GM12878 (cell line): ENCODE data around the gene PSMB9. TPM values are rescaled to one million over a fixed set of nuclear protein-coding genes. Genes with fewer than 3 reads are reported as not detected.
A peak's percentile ranks its signal among the peaks of the same experiment; 100 is the strongest.

Experiments used
- ASH2L ChIP-seq: fragments of 300-600, 200-600 bp; sonication (generic); IDR thresholded peaks from 2 replicates; pipeline ENCODE4 v1.6.1; 2017; ENCODE audit warnings: low read depth, mild to moderate bottlenecking, borderline replicate concordance
- ATF7 ChIP-seq: fragments of 450-650 bp; IDR thresholded peaks from 2 replicates; pipeline ENCODE4 v1.6.1; 2016; ENCODE audit warnings: low read depth, mild to moderate bottlenecking
- BMI1 ChIP-seq: fragments of 450-650 bp; IDR thresholded peaks from 2 replicates; pipeline ENCODE4 v1.6.1; 2016; ENCODE audit warnings: mild to moderate bottlenecking, moderate library complexity, borderline replicate concordance
- BRCA1 ChIP-seq: IDR thresholded peaks from 2 replicates; pipeline ENCODE4 v1.6.1; 2011; ENCODE audit warnings: low read depth, low read length, improper control_type of control experiment
- CHD2 ChIP-seq: IDR thresholded peaks from 2 replicates; pipeline ENCODE4 v1.6.1; 2011; ENCODE audit warnings: low read depth, low read length, improper control_type of control experiment, borderline replicate concordance
- CHD4 ChIP-seq: fragments of 200-600 bp; sonication (generic); IDR thresholded peaks from 2 replicates; pipeline ENCODE4 v1.6.1; 2016; ENCODE audit warnings: mild to moderate bottlenecking
- CREB1 ChIP-seq: IDR thresholded peaks from 2 replicates; pipeline ENCODE4 v1.6.1; 2012; ENCODE audit warnings: low read depth, mild to moderate bottlenecking, inconsistent platforms
- CREM ChIP-seq: IDR thresholded peaks from 2 replicates; pipeline ENCODE4 v1.6.1; 2014; ENCODE audit warnings: antibody characterized with exemption, low read depth
- ESRRA ChIP-seq: IDR thresholded peaks from 2 replicates; pipeline ENCODE4 v1.6.1; 2012; ENCODE audit warnings: mild to moderate bottlenecking, low read length, improper control_type of control experiment
- EZH2 ChIP-seq: IDR thresholded peaks from 2 replicates; pipeline ENCODE4 v1.6.1; 2012; ENCODE audit warnings: low read depth, mild to moderate bottlenecking, control low read depth, inconsistent platforms, low read length, borderline replicate concordance; ENCODE audit not compliant: control insufficient read depth
- HCFC1 ChIP-seq: fragments of 150-350 bp; IDR thresholded peaks from 2 replicates; pipeline ENCODE4 v1.6.1; 2014; ENCODE audit warnings: low read length
- HDAC2 ChIP-seq: fragments of 200-600 bp; sonication (generic); IDR thresholded peaks from 2 replicates; pipeline ENCODE4 v1.6.1; 2017
- IKZF1 ChIP-seq: fragments of 450-650 bp; conservative IDR thresholded peaks from 2 replicates; pipeline ENCODE4 v1.6.1; 2017; ENCODE audit warnings: antibody characterized with exemption, mild to moderate bottlenecking
- NFYA ChIP-seq: IDR thresholded peaks from 2 replicates; pipeline ENCODE4 v1.6.1; 2011; ENCODE audit warnings: low read depth, mild to moderate bottlenecking, low read length, improper control_type of control experiment, borderline replicate concordance
- POLR2A ChIP-seq: IDR thresholded peaks from 2 replicates; pipeline ENCODE4 v1.6.1; 2011; ENCODE audit warnings: low read depth, mild to moderate bottlenecking, low read length
- RAD51 ChIP-seq: fragments of 450-650 bp; IDR thresholded peaks from 2 replicates; pipeline ENCODE4 v1.6.1; 2016; ENCODE audit warnings: moderate library complexity, mild to moderate bottlenecking, inconsistent platforms
- RBBP5 ChIP-seq: fragments of 200-600 bp; sonication (generic); conservative IDR thresholded peaks from 2 replicates; pipeline ENCODE4 v1.6.1; 2016
- RFX5 ChIP-seq: IDR thresholded peaks from 2 replicates; pipeline ENCODE4 v1.6.1; 2011; ENCODE audit warnings: low read depth, low read length, improper control_type of control experiment
- SKIL ChIP-seq: fragments of 450-650 bp; IDR thresholded peaks from 2 replicates; pipeline ENCODE4 v1.6.1; 2017; ENCODE audit warnings: mild to moderate bottlenecking, low read depth, inconsistent platforms; ENCODE audit not compliant: poor library complexity, severe bottlenecking
- SMAD1 ChIP-seq: fragments of 450-650 bp; IDR thresholded peaks from 2 replicates; pipeline ENCODE4 v1.6.1; 2018; ENCODE audit warnings: mild to moderate bottlenecking, low read depth; ENCODE audit not compliant: partially characterized antibody
- SREBF1 ChIP-seq: IDR thresholded peaks from 2 replicates; pipeline ENCODE4 v1.6.1; 2012; ENCODE audit warnings: mild to moderate bottlenecking, low read length
- STAT3 ChIP-seq: IDR thresholded peaks from 2 replicates; pipeline ENCODE4 v1.6.1; 2011; ENCODE audit warnings: low read depth, low read length, improper control_type of control experiment
- TAF1 ChIP-seq: IDR thresholded peaks from 2 replicates; pipeline ENCODE4 v1.6.1; 2011; ENCODE audit warnings: mild to moderate bottlenecking, low read depth, low read length, borderline replicate concordance
- YY1 ChIP-seq: IDR thresholded peaks from 2 replicates; pipeline ENCODE4 v1.6.1; 2011; ENCODE audit warnings: low read depth, mild to moderate bottlenecking, low read length
- ZNF207 ChIP-seq: fragments of 450-650 bp; IDR thresholded peaks from 2 replicates; pipeline ENCODE4 v1.6.1; 2014; ENCODE audit warnings: antibody characterized with exemption, mild to moderate bottlenecking, borderline replicate concordance
- ZNF622 ChIP-seq: fragments of 450-650 bp; IDR thresholded peaks from 2 replicates; pipeline ENCODE4 v1.6.1; 2017; ENCODE audit warnings: mild to moderate bottlenecking, inconsistent platforms
- ZSCAN29 ChIP-seq: fragments of 450-650 bp; IDR thresholded peaks from 2 replicates; pipeline ENCODE4 v1.6.1; 2017; ENCODE audit warnings: mild to moderate bottlenecking, moderate library complexity
- polyA plus RNA-seq, 11 experiments: library from polyadenylated mRNA; depleted of rRNA in 4 of 11; unstranded in 6 of 11; stranded (reverse) in 5 of 11; fragments of >200 nt; fragmentation: Nextera tagmentation in 4 of 11; fragmentation: Illumina TruSeq in 1 of 11; extraction: Ambion mirVana in 4 of 11; extraction: Trizol in 1 of 11; gene quantifications; 1 replicate in 1 of 11; 2 replicates in 10 of 11; pipeline versions ENCODE4 v1.2.1 to v1.2.3, GENCODE V29; 2011 to 2016; ENCODE audit warnings: inconsistent platforms in 2 of 11, missing spikeins in 2 of 11, low read depth in 1 of 11
- total RNA-seq, 4 experiments: library from RNA; depleted of rRNA in 3 of 4; stranded (reverse); fragments of >200 nt in 3 of 4; fragmentation: Illumina TruSeq in 1 of 4; extraction: Trizol in 1 of 4; gene quantifications; 2 replicates each; pipeline versions ENCODE4 v1.2.1 to v1.2.3, GENCODE V29; 2013 to 2021
- TF ChIP-seq, protein P1 (sequence below): fragments of 450-650 bp; IDR thresholded peaks from 2 replicates; pipeline ENCODE4 v1.6.1; 2017; ENCODE audit warnings: mild to moderate bottlenecking, moderate library complexity
- TF ChIP-seq, protein P2 (sequence below): fragments of 450-650 bp; IDR thresholded peaks from 2 replicates; pipeline ENCODE4 v1.6.1; 2016; ENCODE audit warnings: mild to moderate bottlenecking

PSMB9 gene
- total and polyA plus RNA-seq, 10 of the 15 experiments (the other 5 are each of a cell fraction or from before 2014, with no cell fraction given), result 167 to 517 (median 275) TPM

GRCh38 chr6:32845384-32845884 is 8.6 kb upstream of the PSMB9 start (continued):
- TF ChIP-seq SKIL (no peak), STAT3 (no peak), HCFC1 (no peak), RAD51 (no peak), BMI1 (no peak), NFYA (no peak), ASH2L (no peak), CREM (no peak), RFX5 (no peak), RBBP5 (no peak), ZSCAN29 (no peak), SMAD1 (no peak), BRCA1 (no peak), CHD2 (no peak), ESRRA (no peak), TAF1 (no peak), CHD4 (no peak), YY1 (0 out of 2 replicates have a peak, but pooled peaks have one; percentile 24), IKZF1 (peak; percentile 87), ZNF207 (no peak), EZH2 (no peak), ATF7 (no peak), CREB1 (no peak), HDAC2 (no peak), POLR2A (peak; percentile 79), SREBF1 (no peak), ZNF622 (no peak)
- TF ChIP-seq, protein P1, sequence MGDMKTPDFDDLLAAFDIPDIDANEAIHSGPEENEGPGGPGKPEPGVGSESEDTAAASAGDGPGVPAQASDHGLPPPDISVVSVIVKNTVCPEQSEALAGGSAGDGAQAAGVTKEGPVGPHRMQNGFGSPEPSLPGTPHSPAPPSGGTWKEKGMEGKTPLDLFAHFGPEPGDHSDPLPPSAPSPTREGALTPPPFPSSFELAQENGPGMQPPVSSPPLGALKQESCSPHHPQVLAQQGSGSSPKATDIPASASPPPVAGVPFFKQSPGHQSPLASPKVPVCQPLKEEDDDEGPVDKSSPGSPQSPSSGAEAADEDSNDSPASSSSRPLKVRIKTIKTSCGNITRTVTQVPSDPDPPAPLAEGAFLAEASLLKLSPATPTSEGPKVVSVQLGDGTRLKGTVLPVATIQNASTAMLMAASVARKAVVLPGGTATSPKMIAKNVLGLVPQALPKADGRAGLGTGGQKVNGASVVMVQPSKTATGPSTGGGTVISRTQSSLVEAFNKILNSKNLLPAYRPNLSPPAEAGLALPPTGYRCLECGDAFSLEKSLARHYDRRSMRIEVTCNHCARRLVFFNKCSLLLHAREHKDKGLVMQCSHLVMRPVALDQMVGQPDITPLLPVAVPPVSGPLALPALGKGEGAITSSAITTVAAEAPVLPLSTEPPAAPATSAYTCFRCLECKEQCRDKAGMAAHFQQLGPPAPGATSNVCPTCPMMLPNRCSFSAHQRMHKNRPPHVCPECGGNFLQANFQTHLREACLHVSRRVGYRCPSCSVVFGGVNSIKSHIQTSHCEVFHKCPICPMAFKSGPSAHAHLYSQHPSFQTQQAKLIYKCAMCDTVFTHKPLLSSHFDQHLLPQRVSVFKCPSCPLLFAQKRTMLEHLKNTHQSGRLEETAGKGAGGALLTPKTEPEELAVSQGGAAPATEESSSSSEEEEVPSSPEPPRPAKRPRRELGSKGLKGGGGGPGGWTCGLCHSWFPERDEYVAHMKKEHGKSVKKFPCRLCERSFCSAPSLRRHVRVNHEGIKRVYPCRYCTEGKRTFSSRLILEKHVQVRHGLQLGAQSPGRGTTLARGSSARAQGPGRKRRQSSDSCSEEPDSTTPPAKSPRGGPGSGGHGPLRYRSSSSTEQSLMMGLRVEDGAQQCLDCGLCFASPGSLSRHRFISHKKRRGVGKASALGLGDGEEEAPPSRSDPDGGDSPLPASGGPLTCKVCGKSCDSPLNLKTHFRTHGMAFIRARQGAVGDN, result 0 out of 2 replicates have a peak, but pooled peaks have one; percentile 54
- TF ChIP-seq, protein P2, sequence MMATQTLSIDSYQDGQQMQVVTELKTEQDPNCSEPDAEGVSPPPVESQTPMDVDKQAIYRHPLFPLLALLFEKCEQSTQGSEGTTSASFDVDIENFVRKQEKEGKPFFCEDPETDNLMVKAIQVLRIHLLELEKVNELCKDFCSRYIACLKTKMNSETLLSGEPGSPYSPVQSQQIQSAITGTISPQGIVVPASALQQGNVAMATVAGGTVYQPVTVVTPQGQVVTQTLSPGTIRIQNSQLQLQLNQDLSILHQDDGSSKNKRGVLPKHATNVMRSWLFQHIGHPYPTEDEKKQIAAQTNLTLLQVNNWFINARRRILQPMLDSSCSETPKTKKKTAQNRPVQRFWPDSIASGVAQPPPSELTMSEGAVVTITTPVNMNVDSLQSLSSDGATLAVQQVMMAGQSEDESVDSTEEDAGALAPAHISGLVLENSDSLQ, result no peak
